Measurements from ENCODE around the gene RAB17. TPM values are rescaled to one million over a fixed set of nuclear protein-coding genes. Genes with fewer than 3 reads are reported as not detected.
A peak's percentile ranks its signal among the peaks of the same experiment; 100 is the strongest.
"Not testable (repeated sequence)": the region's sequence is repeated elsewhere in the genome, so short reads cannot be mapped to it uniquely, and the experiment has no call there.

Gene RAB17
- total RNA-seq, 2 experiments from 2014 or later: not detected

DNA sequence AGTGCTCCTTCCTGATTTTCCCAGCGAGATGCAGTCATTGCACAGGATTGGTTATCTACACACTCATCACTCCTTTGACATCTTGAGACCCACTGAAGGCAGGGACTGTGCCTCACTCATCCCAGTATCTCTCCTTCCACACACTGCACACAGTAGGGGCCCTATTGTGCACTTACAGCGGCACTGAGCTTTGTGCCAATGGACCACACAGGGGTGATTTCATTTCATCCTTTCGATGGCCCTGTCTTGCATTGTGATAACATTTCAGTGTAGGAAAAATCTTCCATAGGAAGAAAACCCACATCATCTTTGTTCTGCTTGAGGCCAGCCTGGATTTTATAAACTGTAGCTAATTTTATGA, 25.8 kb upstream of the RAB17 start:
- DNase-seq: no peak
- CTCF ChIA-PET: no interaction called here
- ATAC-seq: no peak
- Mint-ChIP-seq H3K9me3 (ENCODE audit: low read depth) (no peaks in the 10 kb centered on the region), H3K27ac (no peak overlapping the region), H3K27me3 (no peaks in the 10 kb centered on the region), H3K4me3 (no peak overlapping the region), H3K36me3 (no peaks in the 10 kb centered on the region), H3K4me1 (peaks cover 6% of the 10 kb centered on the region)

DNA sequence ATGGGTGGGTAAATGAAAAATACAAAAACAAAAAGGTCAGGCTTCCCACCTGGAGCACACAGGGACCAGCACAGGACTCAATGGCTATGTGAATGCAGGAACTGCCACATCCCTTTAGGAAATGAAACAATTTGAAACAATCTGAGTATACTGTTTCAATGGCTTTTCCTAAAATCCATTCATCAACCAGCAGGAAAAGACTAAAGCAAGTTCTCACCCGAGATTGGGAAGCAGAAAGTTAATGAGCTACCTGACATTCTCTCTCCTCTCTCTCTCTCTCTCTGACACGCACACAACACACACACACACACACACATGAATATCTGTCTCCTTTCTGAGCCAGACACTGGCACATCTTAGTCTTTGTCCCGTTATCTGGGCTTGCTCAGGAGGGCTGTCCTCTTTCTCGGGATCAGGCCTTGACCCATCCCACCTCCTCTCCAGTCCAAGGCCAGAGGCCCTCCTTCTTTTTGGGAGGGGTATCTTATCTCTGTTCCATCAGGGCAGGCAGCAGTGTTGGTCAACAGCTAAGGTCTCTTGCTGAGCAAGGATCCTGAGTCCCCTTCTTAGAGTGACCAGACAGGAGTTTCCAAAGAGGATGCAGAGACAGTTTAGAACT, 25.2 kb upstream of the RAB17 start:
- no peak overlapping the region for H3K4me3 Mint-ChIP-seq
- H3K27me3 Mint-ChIP-seq: no peaks in the 10 kb centered on the region
- CTCF ChIA-PET: no interaction called here
- DNase-seq (no peak), ATAC-seq (no peak)
- H3K27ac Mint-ChIP-seq: no peak overlapping the region
- H3K4me1 Mint-ChIP-seq: peaks cover 6% of the 10 kb centered on the region
- H3K9me3 Mint-ChIP-seq (ENCODE audit: low read depth): no peaks in the 10 kb centered on the region
- no peaks in the 10 kb centered on the region for H3K36me3 Mint-ChIP-seq

DNA sequence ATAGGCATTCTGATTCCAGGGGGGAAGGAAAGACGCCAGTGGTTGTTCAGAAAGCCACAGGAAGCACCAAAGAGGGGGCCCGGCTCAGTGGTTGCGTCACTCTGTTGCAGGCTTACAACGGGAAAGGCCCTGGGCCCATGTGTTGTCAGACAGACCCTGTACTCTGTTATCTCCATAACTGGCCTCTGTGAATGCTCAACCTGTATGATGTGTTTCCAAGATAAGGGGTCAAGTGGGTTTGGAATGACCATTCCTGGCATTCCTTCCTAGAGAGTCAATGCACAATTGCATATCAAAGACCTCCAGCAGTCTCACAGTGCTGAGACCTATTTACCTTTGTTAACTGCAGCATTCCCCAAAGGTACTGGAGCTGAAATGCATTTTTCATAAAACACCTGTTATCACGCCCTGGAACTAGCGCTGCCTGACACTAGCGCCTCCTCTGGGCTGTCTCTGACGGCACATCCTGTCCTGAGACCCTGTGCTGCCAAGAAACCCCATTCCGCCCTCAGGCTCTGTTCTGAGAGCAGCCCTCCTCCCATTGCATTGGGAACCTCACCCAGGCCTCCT, 23.7 kb upstream of the RAB17 start:
- ATAC-seq (no peak), DNase-seq (no peak)
- H3K9me3 Mint-ChIP-seq (ENCODE audit: low read depth): no peaks in the 10 kb centered on the region
- CTCF ChIA-PET: interaction anchor here (0.8 to 1.2 kb wide), 2 partner anchors 12 to 102 kb away, joined by 3 to 4 read pairs; no protein-coding TSS in a partner anchor
- H3K27me3 Mint-ChIP-seq: no peaks in the 10 kb centered on the region
- no peaks in the 10 kb centered on the region for H3K36me3 Mint-ChIP-seq
- no peak overlapping the region for H3K27ac Mint-ChIP-seq
- peaks cover 6% of the 10 kb centered on the region for H3K4me1 Mint-ChIP-seq
- no peak overlapping the region for H3K4me3 Mint-ChIP-seq

- H3K4me3 Mint-ChIP-seq: no peak overlapping the region
- H3K27me3 Mint-ChIP-seq: peaks cover 2% of the 10 kb centered on the region
- H3K36me3 Mint-ChIP-seq: no peaks in the 10 kb centered on the region
- H3K9me3 Mint-ChIP-seq (ENCODE audit: low read depth): no peaks in the 10 kb centered on the region
- peaks cover 6% of the 10 kb centered on the region for H3K4me1 Mint-ChIP-seq
- CTCF ChIA-PET: interaction anchor here (0.8 to 1.2 kb wide), 2 partner anchors 11 to 101 kb away, joined by 3 to 4 read pairs; no protein-coding TSS in a partner anchor
- ATAC-seq (no peak), DNase-seq (no peak)
- no peak overlapping the region for H3K27ac Mint-ChIP-seq
Observed at GRCh38 chr2:237613679-237614078, 23.1 kb upstream of the RAB17 start.

DNA sequence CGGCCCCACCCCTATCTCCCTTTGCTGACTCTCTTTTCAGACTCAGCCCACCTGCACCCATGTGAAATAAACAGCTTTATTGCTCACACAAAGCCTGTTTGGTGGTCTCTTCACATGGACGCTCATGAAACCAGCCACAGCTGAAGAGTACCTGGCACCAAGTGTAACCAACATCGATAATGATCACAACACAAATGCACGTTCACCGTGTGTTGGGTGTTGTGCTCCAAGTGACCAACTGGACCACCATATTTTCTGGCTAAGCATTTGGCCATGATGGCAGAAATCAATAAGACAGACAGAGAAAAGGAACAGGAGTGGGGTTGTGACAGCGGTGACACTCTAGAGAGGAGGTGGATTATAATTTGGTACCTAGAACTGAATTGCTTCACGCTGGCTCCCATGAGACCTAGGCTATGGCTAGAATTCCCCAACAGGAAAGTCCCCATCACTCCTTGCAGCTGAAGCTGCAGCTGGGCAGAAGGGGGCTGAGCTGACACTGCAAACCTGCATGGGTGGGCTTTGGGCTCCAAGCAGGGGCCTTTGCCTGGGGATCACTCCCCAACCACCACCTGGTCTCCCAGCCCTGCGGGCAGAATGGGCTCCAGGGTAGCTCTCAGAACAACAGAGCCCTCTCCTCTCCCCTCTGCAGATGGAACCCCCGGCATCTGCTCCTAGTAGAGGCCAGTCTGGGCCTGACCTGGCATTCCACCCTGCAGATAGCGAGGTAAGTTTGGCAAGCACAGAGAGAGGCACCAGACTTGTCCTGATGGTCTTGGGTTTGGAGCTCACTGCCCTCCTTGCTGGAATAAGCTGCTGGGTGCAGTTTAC, 22.2 kb upstream of the RAB17 start:
- H3K4me1 Mint-ChIP-seq: peaks cover 6% of the 10 kb centered on the region
- no peak overlapping the region for H3K4me3 Mint-ChIP-seq
- H3K27ac Mint-ChIP-seq: no peak overlapping the region
- ATAC-seq: no peak
- no peaks in the 10 kb centered on the region for H3K36me3 Mint-ChIP-seq
- H3K27me3 Mint-ChIP-seq: peaks cover 2% of the 10 kb centered on the region
- no peaks in the 10 kb centered on the region for H3K9me3 Mint-ChIP-seq (ENCODE audit: low read depth)
- no peak for DNase-seq
- CTCF ChIA-PET: interaction anchor here (1.2 kb wide), 1 partner anchor 10 kb away, joined by 4 read pairs; no protein-coding TSS in a partner anchor

- H3K27me3 Mint-ChIP-seq; ATAC-seq; H3K27ac Mint-ChIP-seq; DNase-seq; H3K36me3 Mint-ChIP-seq; H3K9me3 Mint-ChIP-seq (ENCODE audit: low read depth); H3K4me3 Mint-ChIP-seq; CTCF ChIA-PET: not testable (repeated sequence)
- peaks cover 12% of the 10 kb centered on the region for H3K4me1 Mint-ChIP-seq
Observed at GRCh38 chr2:237606522-237606921, 16.0 kb upstream of the RAB17 start.

- Mint-ChIP-seq H3K4me3 (no peak overlapping the region), H3K27ac (no peak overlapping the region), H3K27me3 (peaks cover 2% of the 10 kb centered on the region), H3K4me1 (peaks cover 12% of the 10 kb centered on the region), H3K9me3 (ENCODE audit: low read depth) (no peaks in the 10 kb centered on the region), H3K36me3 (no peaks in the 10 kb centered on the region)
- CTCF ChIA-PET: interaction anchor here (1.1 to 1.7 kb wide), 2 partner anchors 103 to 141 kb away, joined by 3 read pairs; no protein-coding TSS in a partner anchor
- ATAC-seq (no peak), DNase-seq (no peak)
Observed at GRCh38 chr2:237604960-237605359, 14.4 kb upstream of the RAB17 start.

DNA sequence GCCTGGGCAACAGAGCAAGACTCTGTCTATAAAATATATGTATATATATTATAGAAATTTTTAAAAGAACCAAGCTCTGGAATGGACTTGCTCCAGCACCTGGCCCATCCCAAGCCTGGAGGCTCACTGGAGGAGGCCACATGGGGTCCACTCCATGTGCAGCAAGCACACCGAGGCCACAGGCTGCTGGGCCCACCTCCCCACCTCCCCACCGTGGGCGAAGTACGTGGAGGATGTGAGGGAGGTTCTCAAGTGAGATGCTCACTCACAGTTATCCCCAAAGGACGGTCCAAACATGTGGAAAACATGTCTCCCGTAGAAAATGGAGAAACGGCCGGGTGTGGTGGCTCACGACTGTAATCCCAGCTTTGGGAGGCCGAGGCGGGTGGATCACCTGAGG, 13.9 kb upstream of the RAB17 start:
- Mint-ChIP-seq H3K9me3 (ENCODE audit: low read depth) (no peaks in the 10 kb centered on the region), H3K27me3 (peaks cover 2% of the 10 kb centered on the region), H3K27ac (no peak overlapping the region), H3K4me1 (peaks cover 12% of the 10 kb centered on the region), H3K4me3 (no peak overlapping the region), H3K36me3 (no peaks in the 10 kb centered on the region)
- ATAC-seq (no peak), DNase-seq (no peak)
- CTCF ChIA-PET: interaction anchor here (1.1 to 1.7 kb wide), 4 partner anchors 23 to 141 kb away, joined by 3 to 7 read pairs (median 4); no protein-coding TSS in a partner anchor

- Mint-ChIP-seq H3K27me3 (peaks cover under 1% of the 10 kb centered on the region), H3K4me3 (peak overlapping the region; percentile 32), H3K36me3 (no peaks in the 10 kb centered on the region), H3K4me1 (peaks cover 12% of the 10 kb centered on the region), H3K9me3 (ENCODE audit: low read depth) (no peaks in the 10 kb centered on the region), H3K27ac (peak overlapping the region; percentile 86)
- peak; percentile 97 for ATAC-seq
- peak; percentile 68 for DNase-seq
- CTCF ChIA-PET: interaction anchor here (1.1 to 1.7 kb wide), 5 partner anchors 22 to 182 kb away, joined by 3 to 7 read pairs (median 3); no protein-coding TSS in a partner anchor
Observed at GRCh38 chr2:237603718-237604362, 13.3 kb upstream of the RAB17 start.

DNA sequence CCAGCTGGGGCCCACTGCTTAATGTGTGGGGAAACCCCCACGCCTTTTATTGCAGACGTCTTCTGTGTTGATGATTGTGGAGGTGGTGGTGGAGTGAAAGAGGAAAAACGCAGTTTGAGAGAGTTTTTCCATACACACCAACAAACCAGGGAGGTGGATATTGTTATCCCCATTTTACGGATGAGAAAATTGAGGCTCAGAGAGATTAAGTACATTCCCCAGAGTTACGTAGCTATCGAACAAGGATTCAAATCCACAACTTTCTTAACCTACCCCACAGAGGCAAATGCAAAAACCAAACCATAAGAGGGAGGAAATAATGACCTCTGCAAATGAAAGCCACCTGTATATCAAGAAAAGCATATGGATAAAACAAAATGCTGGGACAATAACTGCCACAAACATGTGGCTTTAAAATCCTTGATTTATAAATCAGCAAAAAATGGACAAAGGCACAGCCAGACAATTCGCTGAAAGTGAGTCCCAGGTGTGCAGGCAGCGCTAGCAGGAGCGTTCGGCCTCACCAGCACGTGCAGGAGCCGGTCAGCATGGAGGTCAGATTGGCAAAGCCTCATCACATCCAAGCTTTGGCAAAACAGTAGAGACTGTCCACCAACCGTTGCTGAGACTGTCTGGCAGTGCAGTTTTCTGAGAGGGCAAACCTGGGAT, 12.6 kb upstream of the RAB17 start:
- H3K4me1 Mint-ChIP-seq: peaks cover 12% of the 10 kb centered on the region
- DNase-seq (no peak), ATAC-seq (no peak)
- H3K27ac Mint-ChIP-seq: peak overlapping the region; percentile 86
- CTCF ChIA-PET: interaction anchor here (1.2 to 1.7 kb wide), 6 partner anchors 22 to 182 kb away, joined by 3 to 7 read pairs (median 4); no protein-coding TSS in a partner anchor
- peak overlapping the region; percentile 32 for H3K4me3 Mint-ChIP-seq
- H3K27me3 Mint-ChIP-seq: no peaks in the 10 kb centered on the region
- no peaks in the 10 kb centered on the region for H3K9me3 Mint-ChIP-seq (ENCODE audit: low read depth)
- no peaks in the 10 kb centered on the region for H3K36me3 Mint-ChIP-seq

DNA sequence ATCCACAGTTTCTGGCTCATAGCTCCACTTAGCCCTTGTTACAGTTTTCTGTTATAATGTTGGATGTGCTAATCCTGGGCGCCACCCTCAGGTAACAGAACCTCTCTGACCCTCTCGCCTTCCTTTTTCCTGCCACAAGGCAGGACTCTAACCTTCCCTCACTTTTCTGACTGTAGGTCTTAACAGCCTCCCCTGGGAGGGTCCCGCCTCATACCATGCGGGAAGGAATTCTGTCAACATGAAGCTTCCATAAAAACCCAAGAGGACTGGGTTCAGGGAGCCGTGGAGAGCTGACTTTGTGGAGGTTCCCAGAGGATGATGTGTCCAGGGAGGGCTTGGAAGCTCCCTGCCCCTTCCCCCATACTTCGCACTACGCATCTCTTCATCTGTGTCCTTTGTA, 11.9 kb upstream of the RAB17 start:
- DNase-seq (no peak), ATAC-seq (no peak)
- no peaks in the 10 kb centered on the region for H3K27me3 Mint-ChIP-seq
- no peaks in the 10 kb centered on the region for H3K36me3 Mint-ChIP-seq
- H3K4me3 Mint-ChIP-seq: no peak overlapping the region
- CTCF ChIA-PET: interaction anchor here (0.9 to 1.7 kb wide), 4 partner anchors 11 to 71 kb away, joined by 3 to 5 read pairs (median 4); no protein-coding TSS in a partner anchor
- no peaks in the 10 kb centered on the region for H3K9me3 Mint-ChIP-seq (ENCODE audit: low read depth)
- no peak overlapping the region for H3K27ac Mint-ChIP-seq
- peaks cover 12% of the 10 kb centered on the region for H3K4me1 Mint-ChIP-seq

GRCh38 chr2:237601453-237602116, 11.1 kb upstream of the RAB17 start:
- CTCF ChIA-PET: interaction anchor here (0.9 to 1.2 kb wide), 2 partner anchors 12 to 20 kb away, joined by 4 to 5 read pairs; no protein-coding TSS in a partner anchor
- H3K27me3 Mint-ChIP-seq: no peaks in the 10 kb centered on the region
- peaks cover 12% of the 10 kb centered on the region for H3K4me1 Mint-ChIP-seq
- DNase-seq: no peak
- ATAC-seq: no peak
- H3K4me3 Mint-ChIP-seq: no peak overlapping the region
- H3K36me3 Mint-ChIP-seq: no peaks in the 10 kb centered on the region
- H3K9me3 Mint-ChIP-seq (ENCODE audit: low read depth): no peaks in the 10 kb centered on the region
- no peak overlapping the region for H3K27ac Mint-ChIP-seq
